Measurements from ENCODE around the gene CYP17A1. TPM values are rescaled to one million over a fixed set of nuclear protein-coding genes. Genes with fewer than 3 reads are reported as not detected.

Gene CYP17A1
- total RNA-seq, 1 experiment from 2014 or later: 2.1 TPM

DNA sequence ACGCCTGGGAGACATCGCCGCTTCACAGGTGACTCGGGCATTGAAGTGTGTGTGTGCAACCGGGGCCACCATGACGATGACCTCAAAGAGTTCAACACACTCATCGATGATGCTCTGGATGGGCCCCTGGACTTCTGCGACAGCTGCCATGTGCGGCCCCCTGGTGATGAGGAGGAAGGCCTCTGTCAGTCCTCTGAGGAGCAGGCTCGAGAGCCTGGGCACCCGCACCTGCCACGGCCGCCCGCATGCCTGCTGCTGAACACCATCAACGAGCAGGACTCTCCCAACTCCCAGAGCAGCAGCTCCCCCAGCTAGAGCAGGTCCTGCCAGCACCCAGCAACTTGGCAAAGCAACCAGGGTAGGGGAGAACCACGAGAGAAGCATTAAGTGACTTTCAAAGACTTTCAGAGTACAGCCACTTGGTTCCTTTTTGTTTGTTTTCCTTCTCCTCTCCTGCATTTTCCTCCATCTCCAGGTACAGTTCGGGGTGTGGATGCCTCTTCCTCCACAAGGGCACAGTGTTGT, 24.1 kb downstream of the CYP17A1 start:
- ATAC-seq (no peak), DNase-seq (ENCODE audit: low spot score) (no peak)
- Mint-ChIP-seq H3K4me1 (peaks cover 29% of the 10 kb centered on the region), H3K27ac (no peak overlapping the region), H3K9me3 (no peaks in the 10 kb centered on the region), H3K4me3 (no peak overlapping the region), H3K36me3 (peaks cover 6% of the 10 kb centered on the region; the same call in 1 of the 2 replicates), H3K27me3 (ENCODE audit: low read depth) (no peaks in the 10 kb centered on the region)
- ChIA-PET CTCF (interaction anchor here (1.4 kb wide), 1 partner anchor 60 kb away, joined by 3 read pairs; no protein-coding TSS in a partner anchor), POLR2A (interaction anchor here (0.7 kb wide), 1 partner anchor 649 kb away, joined by 3 read pairs; no protein-coding TSS in a partner anchor)
- TF ChIP-seq ELF4 (CRISPR knock-in tag; IDR thresholded peaks at IDR 0.05; ENCODE audit: low read depth) (no peak), FOXJ3 (CRISPR knock-in tag; IDR thresholded peaks at IDR 0.05; ENCODE audit: borderline replicate concordance) (no peak), SP1 (CRISPR knock-in tag; conservative IDR thresholded peaks at IDR 0.05) (no peak), ZNF232 (CRISPR knock-in tag; IDR thresholded peaks at IDR 0.05) (no peak), NFE2L1 (CRISPR knock-in tag; IDR thresholded peaks at IDR 0.05) (no peak), NR1H2 (CRISPR knock-in tag; IDR thresholded peaks at IDR 0.05) (no peak), OVOL2 (CRISPR knock-in tag; IDR thresholded peaks at IDR 0.05; ENCODE audit: borderline replicate concordance) (no peak), IRF2 (CRISPR knock-in tag; IDR thresholded peaks at IDR 0.05; ENCODE audit: borderline replicate concordance, low read depth) (no peak)
- TF ChIP-seq, protein P1, sequence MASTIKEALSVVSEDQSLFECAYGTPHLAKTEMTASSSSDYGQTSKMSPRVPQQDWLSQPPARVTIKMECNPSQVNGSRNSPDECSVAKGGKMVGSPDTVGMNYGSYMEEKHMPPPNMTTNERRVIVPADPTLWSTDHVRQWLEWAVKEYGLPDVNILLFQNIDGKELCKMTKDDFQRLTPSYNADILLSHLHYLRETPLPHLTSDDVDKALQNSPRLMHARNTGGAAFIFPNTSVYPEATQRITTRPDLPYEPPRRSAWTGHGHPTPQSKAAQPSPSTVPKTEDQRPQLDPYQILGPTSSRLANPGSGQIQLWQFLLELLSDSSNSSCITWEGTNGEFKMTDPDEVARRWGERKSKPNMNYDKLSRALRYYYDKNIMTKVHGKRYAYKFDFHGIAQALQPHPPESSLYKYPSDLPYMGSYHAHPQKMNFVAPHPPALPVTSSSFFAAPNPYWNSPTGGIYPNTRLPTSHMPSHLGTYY (CRISPR knock-in tag; IDR thresholded peaks at IDR 0.05): no peak
- TF ChIP-seq, protein P2, sequence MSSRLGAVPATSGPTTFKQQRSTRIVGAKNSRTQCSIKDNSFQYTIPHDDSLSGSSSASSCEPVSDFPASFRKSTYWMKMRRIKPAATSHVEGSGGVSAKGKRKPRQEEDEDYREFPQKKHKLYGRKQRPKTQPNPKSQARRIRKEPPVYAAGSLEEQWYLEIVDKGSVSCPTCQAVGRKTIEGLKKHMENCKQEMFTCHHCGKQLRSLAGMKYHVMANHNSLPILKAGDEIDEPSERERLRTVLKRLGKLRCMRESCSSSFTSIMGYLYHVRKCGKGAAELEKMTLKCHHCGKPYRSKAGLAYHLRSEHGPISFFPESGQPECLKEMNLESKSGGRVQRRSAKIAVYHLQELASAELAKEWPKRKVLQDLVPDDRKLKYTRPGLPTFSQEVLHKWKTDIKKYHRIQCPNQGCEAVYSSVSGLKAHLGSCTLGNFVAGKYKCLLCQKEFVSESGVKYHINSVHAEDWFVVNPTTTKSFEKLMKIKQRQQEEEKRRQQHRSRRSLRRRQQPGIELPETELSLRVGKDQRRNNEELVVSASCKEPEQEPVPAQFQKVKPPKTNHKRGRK (CRISPR knock-in tag; IDR thresholded peaks at IDR 0.05; ENCODE audit: borderline replicate concordance): no peak
- TF ChIP-seq, protein P3, sequence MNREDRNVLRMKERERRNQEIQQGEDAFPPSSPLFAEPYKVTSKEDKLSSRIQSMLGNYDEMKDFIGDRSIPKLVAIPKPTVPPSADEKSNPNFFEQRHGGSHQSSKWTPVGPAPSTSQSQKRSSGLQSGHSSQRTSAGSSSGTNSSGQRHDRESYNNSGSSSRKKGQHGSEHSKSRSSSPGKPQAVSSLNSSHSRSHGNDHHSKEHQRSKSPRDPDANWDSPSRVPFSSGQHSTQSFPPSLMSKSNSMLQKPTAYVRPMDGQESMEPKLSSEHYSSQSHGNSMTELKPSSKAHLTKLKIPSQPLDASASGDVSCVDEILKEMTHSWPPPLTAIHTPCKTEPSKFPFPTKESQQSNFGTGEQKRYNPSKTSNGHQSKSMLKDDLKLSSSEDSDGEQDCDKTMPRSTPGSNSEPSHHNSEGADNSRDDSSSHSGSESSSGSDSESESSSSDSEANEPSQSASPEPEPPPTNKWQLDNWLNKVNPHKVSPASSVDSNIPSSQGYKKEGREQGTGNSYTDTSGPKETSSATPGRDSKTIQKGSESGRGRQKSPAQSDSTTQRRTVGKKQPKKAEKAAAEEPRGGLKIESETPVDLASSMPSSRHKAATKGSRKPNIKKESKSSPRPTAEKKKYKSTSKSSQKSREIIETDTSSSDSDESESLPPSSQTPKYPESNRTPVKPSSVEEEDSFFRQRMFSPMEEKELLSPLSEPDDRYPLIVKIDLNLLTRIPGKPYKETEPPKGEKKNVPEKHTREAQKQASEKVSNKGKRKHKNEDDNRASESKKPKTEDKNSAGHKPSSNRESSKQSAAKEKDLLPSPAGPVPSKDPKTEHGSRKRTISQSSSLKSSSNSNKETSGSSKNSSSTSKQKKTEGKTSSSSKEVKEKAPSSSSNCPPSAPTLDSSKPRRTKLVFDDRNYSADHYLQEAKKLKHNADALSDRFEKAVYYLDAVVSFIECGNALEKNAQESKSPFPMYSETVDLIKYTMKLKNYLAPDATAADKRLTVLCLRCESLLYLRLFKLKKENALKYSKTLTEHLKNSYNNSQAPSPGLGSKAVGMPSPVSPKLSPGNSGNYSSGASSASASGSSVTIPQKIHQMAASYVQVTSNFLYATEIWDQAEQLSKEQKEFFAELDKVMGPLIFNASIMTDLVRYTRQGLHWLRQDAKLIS (CRISPR knock-in tag; IDR thresholded peaks at IDR 0.05; ENCODE audit: borderline replicate concordance): no peak
- TF ChIP-seq, protein P4, sequence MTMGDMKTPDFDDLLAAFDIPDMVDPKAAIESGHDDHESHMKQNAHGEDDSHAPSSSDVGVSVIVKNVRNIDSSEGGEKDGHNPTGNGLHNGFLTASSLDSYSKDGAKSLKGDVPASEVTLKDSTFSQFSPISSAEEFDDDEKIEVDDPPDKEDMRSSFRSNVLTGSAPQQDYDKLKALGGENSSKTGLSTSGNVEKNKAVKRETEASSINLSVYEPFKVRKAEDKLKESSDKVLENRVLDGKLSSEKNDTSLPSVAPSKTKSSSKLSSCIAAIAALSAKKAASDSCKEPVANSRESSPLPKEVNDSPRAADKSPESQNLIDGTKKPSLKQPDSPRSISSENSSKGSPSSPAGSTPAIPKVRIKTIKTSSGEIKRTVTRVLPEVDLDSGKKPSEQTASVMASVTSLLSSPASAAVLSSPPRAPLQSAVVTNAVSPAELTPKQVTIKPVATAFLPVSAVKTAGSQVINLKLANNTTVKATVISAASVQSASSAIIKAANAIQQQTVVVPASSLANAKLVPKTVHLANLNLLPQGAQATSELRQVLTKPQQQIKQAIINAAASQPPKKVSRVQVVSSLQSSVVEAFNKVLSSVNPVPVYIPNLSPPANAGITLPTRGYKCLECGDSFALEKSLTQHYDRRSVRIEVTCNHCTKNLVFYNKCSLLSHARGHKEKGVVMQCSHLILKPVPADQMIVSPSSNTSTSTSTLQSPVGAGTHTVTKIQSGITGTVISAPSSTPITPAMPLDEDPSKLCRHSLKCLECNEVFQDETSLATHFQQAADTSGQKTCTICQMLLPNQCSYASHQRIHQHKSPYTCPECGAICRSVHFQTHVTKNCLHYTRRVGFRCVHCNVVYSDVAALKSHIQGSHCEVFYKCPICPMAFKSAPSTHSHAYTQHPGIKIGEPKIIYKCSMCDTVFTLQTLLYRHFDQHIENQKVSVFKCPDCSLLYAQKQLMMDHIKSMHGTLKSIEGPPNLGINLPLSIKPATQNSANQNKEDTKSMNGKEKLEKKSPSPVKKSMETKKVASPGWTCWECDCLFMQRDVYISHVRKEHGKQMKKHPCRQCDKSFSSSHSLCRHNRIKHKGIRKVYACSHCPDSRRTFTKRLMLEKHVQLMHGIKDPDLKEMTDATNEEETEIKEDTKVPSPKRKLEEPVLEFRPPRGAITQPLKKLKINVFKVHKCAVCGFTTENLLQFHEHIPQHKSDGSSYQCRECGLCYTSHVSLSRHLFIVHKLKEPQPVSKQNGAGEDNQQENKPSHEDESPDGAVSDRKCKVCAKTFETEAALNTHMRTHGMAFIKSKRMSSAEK (CRISPR knock-in tag; IDR thresholded peaks at IDR 0.05; ENCODE audit: borderline replicate concordance): no peak
- TF ChIP-seq, protein P5, sequence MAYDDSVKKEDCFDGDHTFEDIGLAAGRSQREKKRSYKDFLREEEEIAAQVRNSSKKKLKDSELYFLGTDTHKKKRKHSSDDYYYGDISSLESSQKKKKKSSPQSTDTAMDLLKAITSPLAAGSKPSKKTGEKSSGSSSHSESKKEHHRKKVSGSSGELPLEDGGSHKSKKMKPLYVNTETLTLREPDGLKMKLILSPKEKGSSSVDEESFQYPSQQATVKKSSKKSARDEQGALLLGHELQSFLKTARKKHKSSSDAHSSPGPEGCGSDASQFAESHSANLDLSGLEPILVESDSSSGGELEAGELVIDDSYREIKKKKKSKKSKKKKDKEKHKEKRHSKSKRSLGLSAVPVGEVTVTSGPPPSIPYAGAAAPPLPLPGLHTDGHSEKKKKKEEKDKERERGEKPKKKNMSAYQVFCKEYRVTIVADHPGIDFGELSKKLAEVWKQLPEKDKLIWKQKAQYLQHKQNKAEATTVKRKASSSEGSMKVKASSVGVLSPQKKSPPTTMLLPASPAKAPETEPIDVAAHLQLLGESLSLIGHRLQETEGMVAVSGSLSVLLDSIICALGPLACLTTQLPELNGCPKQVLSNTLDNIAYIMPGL (CRISPR knock-in tag; IDR thresholded peaks at IDR 0.05): no peak
